Activated CD4-positive, alpha-beta T cell treated with anti-CD3 and anti-CD28 coated beads, Interleukin-2, amount 50 U/mL, for 4 hours (primary cell): ENCODE data around the gene ROMO1.
A peak's percentile ranks its signal among the peaks of the same experiment; 100 is the strongest.
"Not testable (repeated sequence)": the region's sequence is repeated elsewhere in the genome, so short reads cannot be mapped to it uniquely, and the experiment has no call there.

Source experiments
- DNase-seq, 2 experiments: peaks; one replicate each; pipeline ENCODE4 v3.0.0-alpha.2; 2020

ROMO1 gene

DNA sequence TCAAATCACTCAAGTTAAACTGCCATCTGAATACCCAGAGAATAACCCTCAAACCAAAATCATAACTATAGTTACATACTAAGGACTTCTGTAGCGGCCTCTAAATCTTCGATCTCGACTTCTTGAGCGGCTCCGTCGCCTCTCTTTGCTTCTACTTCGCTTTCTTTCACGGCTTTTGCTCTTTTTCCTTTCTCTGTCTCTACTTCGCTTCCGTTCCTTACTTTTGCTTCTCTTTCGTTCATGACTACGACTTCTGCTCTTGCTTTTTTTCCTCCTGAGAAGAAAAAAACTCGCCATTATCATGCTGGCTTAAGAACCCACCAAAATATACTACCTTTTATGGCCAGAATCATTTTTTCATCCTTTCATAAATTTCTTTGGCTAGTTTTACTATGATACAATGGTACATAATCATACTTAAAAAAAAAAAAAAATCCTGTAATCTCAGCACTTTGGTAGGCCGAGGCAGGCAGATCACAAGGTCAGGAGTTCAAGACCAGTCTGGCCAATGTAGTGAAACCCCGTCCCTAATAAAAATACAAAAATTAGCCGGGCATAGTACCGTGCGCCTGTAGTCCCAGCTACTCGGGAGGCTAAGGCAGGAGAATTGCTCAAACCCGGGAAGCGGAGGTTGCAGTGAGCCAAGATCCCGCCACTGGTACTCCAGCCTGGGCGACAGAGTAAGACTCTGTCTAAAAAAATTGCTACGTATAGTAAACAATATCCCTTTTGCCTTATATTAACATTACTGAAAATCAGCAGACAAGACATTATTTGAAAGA is 32.8 kb downstream of the ROMO1 start:
- no peak for DNase-seq

DNA sequence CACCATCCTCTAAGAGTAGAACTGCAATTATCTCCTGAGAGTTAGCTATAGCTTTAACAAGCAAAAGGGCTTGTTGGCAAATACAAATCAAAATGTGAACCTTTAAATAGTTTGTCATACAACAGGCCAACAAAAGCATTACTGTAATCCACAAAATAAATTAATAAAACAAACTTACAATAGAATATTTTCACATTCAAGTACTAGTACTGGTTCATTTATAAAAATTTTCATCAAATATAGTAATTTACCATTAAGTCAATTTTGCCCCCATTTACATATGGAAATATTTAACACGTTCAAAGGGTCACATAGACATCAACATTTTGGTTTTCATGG is 33.4 kb downstream of the ROMO1 start:
- DNase-seq = no peak

DNA sequence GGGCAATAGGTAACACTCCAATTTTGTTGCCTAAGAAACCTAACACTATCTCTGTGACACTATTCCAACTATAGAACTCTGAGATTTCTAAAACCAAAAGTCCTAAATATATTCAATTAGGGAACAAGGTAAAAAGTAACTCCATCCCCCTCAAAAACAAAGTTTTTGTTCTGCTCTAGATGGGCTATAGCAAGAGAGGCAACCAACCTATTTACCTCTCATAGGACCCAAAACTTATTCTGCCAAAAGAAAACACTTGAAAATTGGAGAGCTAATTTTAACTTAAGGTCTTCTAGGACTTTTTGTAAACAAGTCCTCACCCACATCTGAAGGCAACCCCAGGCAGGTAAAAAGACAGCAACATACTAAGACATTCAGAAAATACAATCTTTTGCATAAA is 35.2 kb downstream of the ROMO1 start:
- no peak for DNase-seq

DNA sequence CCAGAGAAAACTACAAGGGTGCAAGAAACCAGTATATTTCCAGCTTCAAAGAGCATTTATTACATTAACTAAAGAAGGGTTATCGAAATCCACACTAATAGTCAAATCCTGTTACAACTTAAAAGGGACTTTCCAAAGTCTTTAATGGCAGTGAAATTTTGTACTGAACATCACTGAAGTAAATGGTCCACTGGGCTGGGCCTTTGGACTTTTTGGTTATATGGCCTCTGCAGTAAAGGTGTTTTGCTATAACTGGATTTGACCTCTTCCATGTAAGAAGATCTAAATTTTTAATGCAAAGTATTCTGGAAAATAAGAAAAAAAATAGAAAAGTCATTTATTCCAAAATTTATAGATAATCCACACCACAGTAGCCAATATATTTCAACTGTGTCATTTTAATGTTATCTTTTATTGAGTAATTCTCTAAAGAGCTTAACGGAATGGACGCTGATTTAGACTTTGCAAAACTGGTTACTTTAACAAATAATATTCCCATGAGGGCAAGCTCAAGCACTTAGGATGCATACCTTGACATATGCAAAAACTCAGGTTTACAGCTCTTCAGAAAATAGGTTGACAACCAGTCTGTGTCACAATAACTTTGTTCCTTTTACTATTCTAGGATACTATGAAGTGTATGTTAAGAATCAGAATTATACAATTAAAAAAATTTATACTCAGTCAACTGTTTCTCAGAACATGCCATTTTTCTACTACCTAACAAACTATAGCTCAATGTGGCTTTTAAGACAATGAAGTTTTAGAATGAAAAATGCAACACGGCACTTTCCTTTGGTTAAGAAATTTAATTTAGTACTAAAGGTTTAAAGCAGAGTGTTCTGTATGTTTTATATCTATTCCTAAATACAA is 35.8 kb downstream of the ROMO1 start:
- no peak for DNase-seq

DNA sequence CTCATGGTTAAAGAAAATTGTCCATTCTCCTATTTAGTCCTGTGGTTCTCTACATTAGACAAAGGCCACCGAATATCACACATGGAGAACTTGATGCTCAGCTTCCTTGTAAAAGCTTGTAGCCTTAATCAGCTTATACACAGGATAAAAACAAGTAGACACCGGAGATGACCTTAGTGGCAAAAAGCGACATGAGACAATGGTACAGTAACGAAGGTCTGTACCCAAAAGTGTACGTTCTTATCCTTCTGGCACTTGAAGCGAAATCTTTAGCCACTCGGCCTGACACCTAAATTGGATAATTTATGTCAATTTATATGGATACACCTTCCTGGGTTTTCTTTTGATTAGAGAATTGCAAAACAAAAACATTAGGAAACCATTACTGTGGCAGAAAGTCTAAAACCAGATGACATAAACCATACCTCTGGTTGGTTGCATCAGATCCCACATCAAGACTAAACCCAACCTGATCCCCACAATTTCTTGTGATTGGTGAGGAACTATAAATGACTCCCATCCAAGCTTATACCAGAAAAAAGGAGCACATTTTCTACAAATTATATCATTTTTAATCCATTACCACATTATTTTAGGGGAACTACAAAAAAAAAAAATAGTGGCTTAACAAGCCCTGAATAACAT is 36.7 kb downstream of the ROMO1 start:
- DNase-seq = no peak

DNA sequence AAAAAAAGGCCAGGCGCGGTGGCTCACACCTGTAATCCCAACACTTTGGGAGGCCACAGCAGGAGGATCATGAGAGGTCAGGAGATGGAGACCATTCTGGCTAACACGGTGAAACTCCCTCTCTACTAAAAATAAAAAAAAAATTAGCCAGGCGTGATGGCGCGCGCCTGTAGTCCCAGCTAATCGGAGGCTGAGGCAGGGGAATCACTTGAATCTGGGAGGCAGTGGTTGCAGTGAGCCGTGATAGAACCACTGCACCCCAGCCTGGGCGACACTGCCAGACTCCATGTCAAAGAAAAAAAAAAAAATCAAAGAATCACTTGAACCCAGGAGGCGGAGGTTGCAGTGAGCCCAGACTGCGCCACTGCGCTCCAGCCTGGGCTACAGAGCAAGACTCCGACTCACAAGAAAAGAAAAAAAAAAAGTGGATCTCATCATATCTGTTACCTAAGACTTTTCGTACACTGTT is 38.7 kb downstream of the ROMO1 start:
- DNase-seq = no peak

DNA sequence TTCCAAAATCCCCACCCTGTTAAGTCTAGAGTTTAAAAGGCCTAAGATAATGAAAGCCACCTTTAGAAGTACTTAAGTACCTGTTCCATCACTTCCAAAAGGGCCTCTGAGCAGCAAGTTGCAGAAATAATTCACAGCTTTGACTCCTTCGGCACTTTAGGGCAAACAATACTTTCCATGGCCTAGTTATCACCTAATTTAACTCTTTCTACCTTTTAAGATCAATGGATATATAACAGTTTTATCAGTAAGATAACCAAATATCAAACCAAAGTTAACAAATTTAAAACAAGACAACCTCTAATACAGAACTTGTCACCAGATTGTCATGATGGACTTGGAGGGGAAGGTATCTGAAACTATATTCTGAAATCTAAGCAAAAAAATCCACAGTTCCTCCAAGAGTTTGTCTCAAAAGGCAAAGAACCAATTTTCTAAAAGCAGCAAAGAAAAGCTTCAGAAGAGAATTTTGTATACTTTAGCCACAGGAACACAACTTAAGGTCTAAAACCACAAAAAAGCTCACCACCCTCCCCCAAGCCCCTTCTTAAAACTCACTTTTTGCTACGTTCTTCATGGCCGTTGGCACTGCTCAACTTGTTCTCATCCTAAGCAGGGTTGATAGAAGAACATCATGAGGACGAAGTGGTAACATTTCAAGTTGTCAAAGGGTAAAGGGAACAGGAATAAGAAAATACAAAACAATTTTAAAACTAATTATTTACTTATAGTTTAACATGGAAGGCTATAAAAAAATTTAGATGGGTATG is 39.4 kb downstream of the ROMO1 start:
- no peak for DNase-seq

DNA sequence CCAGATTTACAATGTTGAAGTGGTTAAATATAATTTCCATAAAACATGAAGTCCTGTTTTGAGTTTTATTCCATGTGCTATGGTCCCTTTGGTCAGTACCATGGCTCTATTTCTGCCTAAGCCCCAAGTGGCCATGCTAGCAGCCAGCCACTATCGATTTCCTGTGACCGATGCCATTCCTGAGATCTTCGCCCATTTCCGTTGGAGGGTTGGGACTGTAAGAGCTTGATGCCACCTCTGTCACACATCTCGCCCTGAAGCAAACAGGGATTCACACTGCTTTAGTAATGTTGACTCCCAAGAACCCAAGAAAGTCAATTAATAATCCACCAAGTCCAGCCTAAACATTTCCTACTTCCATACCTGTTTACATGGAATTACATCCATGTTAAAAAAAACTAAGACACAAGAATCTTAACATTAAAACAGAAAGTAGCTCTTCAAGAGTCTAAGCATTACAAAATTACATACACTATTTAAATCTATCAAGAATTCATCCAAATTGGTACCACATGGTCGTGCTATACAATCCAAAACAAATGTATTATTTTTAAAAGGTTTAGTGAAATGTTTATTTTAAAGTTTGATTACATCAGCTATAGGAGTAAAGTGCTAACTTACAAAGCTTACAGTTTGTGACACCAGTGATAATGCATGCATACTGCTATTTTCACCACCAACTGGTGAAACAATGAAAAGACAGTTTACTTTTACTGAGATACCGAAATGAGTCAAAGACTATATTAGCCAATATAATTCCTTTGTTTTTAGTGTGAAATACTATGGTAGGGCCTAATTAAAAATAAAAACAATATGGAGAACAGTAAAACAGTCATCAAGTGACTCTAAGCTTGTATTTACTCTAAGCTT is 40.3 kb downstream of the ROMO1 start:
- DNase-seq = no peak

DNA sequence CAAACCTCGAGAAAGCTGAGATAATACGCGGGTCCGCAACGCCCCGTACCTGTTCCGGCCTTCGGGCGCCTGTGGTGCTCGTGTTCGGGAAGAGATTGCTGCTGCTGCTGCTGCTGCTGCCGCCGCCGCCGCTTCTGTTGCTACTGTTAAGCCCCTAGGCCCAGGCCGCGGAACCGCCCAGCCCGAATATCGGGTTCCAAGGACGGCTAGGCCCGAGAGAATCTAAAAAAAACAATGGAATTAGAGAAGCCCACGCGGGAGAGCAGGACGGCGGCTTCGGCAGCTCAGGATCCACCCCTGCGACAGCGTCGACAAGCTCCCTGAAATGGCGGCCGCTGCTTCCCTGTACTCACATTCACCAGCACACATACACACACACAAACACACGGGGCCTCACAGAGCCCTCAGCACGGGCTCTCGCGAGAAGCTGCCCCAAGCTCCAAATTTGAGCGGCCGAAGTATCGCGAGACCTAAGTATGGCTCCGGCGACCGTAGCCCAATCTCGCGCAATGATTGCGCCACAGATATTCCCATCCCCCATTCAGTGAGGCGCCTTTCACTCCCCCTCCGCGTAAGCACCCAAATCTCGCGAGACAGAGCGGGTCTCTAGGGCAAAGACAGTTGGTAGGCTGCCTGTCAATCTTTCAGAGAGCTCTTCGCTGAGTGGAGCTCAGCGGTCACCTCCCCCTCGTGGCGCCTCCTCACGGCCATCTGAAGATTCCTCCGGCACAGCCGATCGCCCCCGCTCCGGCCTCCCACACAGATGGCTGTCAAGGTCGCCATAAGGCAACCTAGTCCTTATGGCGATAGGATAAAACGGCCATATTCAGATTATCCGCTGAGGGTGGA is 42.9 kb downstream of the ROMO1 start, which contains the start of gene RBM39:
TSS of gene RBM39 (minus strand) at position 369 of the 849 bp plus-strand sequence. CDS start 1,386 bp downstream, outside the sequence.
- peak; percentile 99 to 100 for DNase-seq

DNA sequence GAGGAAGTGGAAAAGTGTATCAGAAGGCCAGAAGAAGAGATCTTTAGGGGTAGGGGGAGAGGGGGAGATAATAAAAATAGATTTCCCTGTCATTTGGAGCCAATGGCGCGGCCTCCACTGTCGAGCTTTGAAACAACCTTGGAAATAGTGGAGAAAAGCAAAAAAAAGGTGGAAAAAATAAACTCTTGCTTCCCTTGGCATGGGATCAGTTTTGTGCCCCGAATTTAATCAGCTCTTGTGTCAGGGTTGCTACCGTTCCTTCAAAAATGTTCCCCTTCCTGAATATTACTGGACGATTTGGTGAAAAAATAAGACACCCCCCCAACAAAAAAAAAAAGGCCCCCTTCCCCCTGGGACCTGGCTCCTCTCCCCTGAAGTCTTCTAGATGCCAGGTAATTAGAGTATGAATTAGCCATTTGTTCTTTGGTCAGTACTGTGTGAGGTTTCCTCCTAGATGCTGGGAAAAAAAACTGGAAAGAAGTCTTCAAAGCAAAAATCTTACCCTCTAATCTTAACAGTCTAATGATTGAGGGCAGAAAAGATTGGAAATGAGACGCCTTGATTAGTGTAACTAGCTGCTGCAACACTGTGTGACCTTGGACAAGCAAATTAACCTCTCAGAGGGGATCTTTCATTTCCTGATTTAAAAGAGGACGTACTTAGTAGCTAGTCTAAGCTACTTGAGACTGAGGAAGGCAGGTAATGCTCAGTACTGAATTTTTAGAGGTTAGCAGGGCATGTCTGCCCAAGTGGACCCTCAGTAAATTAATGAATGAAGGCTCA is 43.7 kb downstream of the ROMO1 start:
- DNase-seq = no peak

DNA sequence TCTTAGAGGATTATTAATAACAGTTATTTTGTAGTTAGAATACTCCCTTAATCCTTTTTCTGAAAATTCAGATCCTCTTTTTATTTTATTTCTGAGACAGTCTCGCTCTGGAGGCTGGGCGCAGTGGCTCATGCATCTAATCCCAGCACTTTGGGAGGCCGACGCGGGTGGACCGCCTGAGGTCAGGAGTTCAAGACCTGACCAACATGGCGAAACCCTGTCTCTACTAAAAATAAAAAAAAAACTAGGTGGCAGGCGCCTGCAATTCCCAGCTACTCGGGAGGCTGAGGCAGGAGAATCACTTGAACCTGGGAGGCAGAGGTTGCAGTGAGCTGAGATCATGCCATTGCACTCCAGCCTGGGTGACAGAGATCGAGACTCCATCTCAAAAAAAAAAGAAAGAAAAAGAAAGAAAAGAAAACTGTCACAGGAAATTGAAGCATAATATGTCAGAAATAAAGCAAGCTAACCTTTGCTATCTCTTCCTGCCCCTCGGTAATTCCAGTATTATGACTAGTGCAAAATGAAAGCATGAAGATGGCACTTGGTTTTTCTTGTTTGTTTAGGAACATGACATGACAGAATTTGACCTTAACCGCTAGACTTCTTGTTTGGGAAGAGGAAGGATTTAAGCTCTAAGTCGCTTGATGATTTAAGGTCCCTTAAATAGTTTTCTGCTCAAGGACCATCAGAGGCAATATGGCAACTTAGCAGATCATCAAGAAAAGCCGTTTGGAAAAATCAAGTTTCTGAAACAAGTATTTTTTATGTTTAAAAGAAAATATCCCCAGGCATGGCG is 44.7 kb downstream of the ROMO1 start:
- no peak for DNase-seq

DNA sequence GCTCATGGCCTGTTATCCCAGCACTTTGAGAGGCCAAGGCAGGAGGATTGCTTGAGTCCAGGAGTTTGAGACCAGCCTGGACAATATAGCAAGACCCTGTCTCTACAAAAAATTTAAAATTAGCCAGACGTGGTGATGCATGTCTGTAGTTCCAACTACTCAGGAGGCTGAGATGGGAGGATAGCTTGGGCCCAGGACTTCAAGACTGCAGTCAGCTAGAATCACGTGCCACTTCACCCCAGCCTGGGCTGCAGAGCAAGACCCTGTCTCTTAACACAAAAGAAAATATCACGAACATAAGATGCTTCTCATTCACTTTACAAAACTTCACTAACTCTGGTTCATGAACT is 45.3 kb downstream of the ROMO1 start:
- DNase-seq = not testable (repeated sequence)
